IMR-90 (cell line): Measurements from ENCODE around the gene C1R. TPM values are rescaled to one million over a fixed set of nuclear protein-coding genes. Genes with fewer than 3 reads are reported as not detected.

Experiments
- ATAC-seq: fragments of 200-7000 bp; cut with Tn5 transposase; 2 replicates; pipeline ENCODE4 v1.9.1; 2020; ENCODE audit warnings: low read depth, mild to moderate bottlenecking, moderate library complexity
- BruUV-seq: library from RNA; stranded (reverse); fragments of 400-500 nt; replicated peaks from 2 replicates; lab custom pipeline; 2021; lab: Mats Ljungman, UMichigan
- CTCF ChIA-PET: fragments of 300-600 bp; formaldehyde crosslinking; extraction: SDS; loops from one replicate; lab custom pipeline; 2021; ENCODE audit warnings: antibody characterized with exemption; lab: Yijun Ruan, JAX
- POLR2A ChIA-PET: fragments of 300-600 bp; sonication (Branson Sonifier 250); formaldehyde crosslinking; loops from one replicate; lab custom pipeline; 2022; ENCODE audit warnings: antibody characterized with exemption; ENCODE audit not compliant: unreplicated experiment; lab: Charles Lee
- DNase-seq: peaks from one replicate; pipeline ENCODE4 v3.0.0; 2013
- H2AFZ ChIP-seq: replicated peaks from 2 replicates; pipeline ENCODE3; 2013; ENCODE audit warnings: low read length, mild to moderate bottlenecking; ENCODE audit not compliant: poor library complexity
- H2AK5ac ChIP-seq: 2 replicates; pipeline ENCODE4 v1.6.1; 2013; ENCODE audit warnings: low read depth, low read length, inconsistent platforms
- H2AK9ac ChIP-seq: replicated peaks from 2 replicates; pipeline ENCODE3; 2013; ENCODE audit warnings: mild to moderate bottlenecking, low read depth, low read length, moderate library complexity; ENCODE audit not compliant: poor library complexity
- H2BK120ac ChIP-seq: 2 replicates; pipeline ENCODE4 v1.6.1; 2013; ENCODE audit warnings: low read depth, low read length, inconsistent platforms
- H2BK15ac ChIP-seq: 3 replicates; pipeline ENCODE4 v1.6.1; 2013; ENCODE audit warnings: low read depth, low read length, inconsistent platforms
- H2BK20ac ChIP-seq: 2 replicates; pipeline ENCODE4 v1.6.1; 2013; ENCODE audit warnings: low read depth, mild to moderate bottlenecking, inconsistent platforms, low read length, moderate library complexity
- H2BK5ac ChIP-seq: 2 replicates; pipeline ENCODE4 v1.6.1; 2013; ENCODE audit warnings: mild to moderate bottlenecking, low read depth, low read length, inconsistent platforms; ENCODE audit not compliant: poor library complexity, severe bottlenecking
- H3K14ac ChIP-seq: replicated peaks from 2 replicates; pipeline ENCODE4 v1.6.1; 2013; ENCODE audit warnings: low read depth, low read length, inconsistent platforms
- H3K18ac ChIP-seq: 2 replicates; pipeline ENCODE4 v1.6.1; 2013; ENCODE audit warnings: low read depth, low read length, control low read depth
- H3K23ac ChIP-seq: 2 replicates; pipeline ENCODE4 v1.6.1; 2013; ENCODE audit warnings: low read depth, low read length, inconsistent platforms
- H3K27ac ChIP-seq: 2 replicates; pipeline ENCODE4 v1.5.1; 2013; ENCODE audit warnings: mild to moderate bottlenecking, control low read depth, low read length; ENCODE audit not compliant: insufficient read depth
- H3K27me3 ChIP-seq: 2 replicates; pipeline ENCODE4 v1.6.1; 2013; ENCODE audit warnings: low read length; ENCODE audit not compliant: control insufficient read depth, insufficient read depth
- H3K36me3 ChIP-seq: 2 replicates; pipeline ENCODE4 v1.6.1; 2013; ENCODE audit warnings: low read length, mixed read lengths; ENCODE audit not compliant: control insufficient read depth, insufficient read depth
- H3K4ac ChIP-seq: 2 replicates; pipeline ENCODE4 v1.6.1; 2013; ENCODE audit warnings: low read depth, low read length, inconsistent platforms
- H3K4me1 ChIP-seq: 2 replicates; pipeline ENCODE4 v1.6.1; 2013; ENCODE audit warnings: low read length, mixed read lengths; ENCODE audit not compliant: control insufficient read depth, insufficient read depth
- H3K4me2 ChIP-seq: 2 replicates; pipeline ENCODE4 v1.6.1; 2013; ENCODE audit warnings: low read depth, mild to moderate bottlenecking, control low read depth, low read length, moderate library complexity
- H3K4me3 ChIP-seq: 2 replicates; pipeline ENCODE4 v1.5.1; 2013; ENCODE audit warnings: low read depth, mild to moderate bottlenecking, control low read depth, low read length, moderate library complexity; ENCODE audit not compliant: insufficient read depth
- H3K56ac ChIP-seq: 2 replicates; pipeline ENCODE4 v1.6.1; 2013; ENCODE audit warnings: low read length, inconsistent platforms; ENCODE audit not compliant: insufficient read depth; ENCODE audit errors: extremely low read depth
- H3K79me1 ChIP-seq, 2 experiments: 2 replicates each; pipeline ENCODE4 v1.6.1; 2013; ENCODE audit warnings: low read length in 2 of 2, inconsistent platforms in 1 of 2, low read depth in 1 of 2
- H3K9ac ChIP-seq: 2 replicates; pipeline ENCODE4 v1.6.1; 2013; ENCODE audit warnings: low read depth, low read length, control low read depth
- H3K9me1 ChIP-seq: 2 replicates; pipeline ENCODE4 v1.6.1; 2013; ENCODE audit warnings: low read length, inconsistent platforms; ENCODE audit not compliant: insufficient read depth
- H3K9me3 ChIP-seq: 2 replicates; pipeline ENCODE4 v1.6.1; 2013; ENCODE audit warnings: low read length; ENCODE audit not compliant: control insufficient read depth, insufficient read depth
- H4K20me1 ChIP-seq: 2 replicates; pipeline ENCODE4 v1.6.1; 2013; ENCODE audit warnings: low read length, inconsistent platforms; ENCODE audit not compliant: insufficient read depth
- H4K5ac ChIP-seq: 2 replicates; pipeline ENCODE4 v1.6.1; 2013; ENCODE audit warnings: mild to moderate bottlenecking, low read depth, low read length, control low read depth
- H4K8ac ChIP-seq, 2 experiments: 2 replicates each; pipeline ENCODE4 v1.6.1; 2013; ENCODE audit warnings: low read depth in 2 of 2, low read length in 2 of 2, control low read depth in 1 of 2, inconsistent platforms in 1 of 2
- H4K91ac ChIP-seq: 2 replicates; pipeline ENCODE4 v1.6.1; 2013; ENCODE audit warnings: low read depth, low read length, inconsistent platforms; ENCODE audit not compliant: insufficient read depth
- MAFK ChIP-seq: IDR thresholded peaks from 2 replicates; pipeline ENCODE4 v1.6.1; 2012; ENCODE audit warnings: low read depth, low read length, improper control_type of control experiment
- MAZ ChIP-seq: IDR thresholded peaks from 2 replicates; pipeline ENCODE4 v1.6.1; 2012; ENCODE audit warnings: low read depth, mild to moderate bottlenecking, low read length, improper control_type of control experiment, moderate library complexity, borderline replicate concordance
- NFE2L2 ChIP-seq: fragments of 150-350 bp; IDR thresholded peaks from 2 replicates; pipeline ENCODE4 v1.6.1; 2016; ENCODE audit warnings: low read depth, mild to moderate bottlenecking, low read length
- POLR2A ChIP-seq: IDR thresholded peaks from 2 replicates; pipeline ENCODE4 v1.6.1; 2012; ENCODE audit warnings: mild to moderate bottlenecking, low read depth, low read length
- RCOR1 ChIP-seq: IDR thresholded peaks from 2 replicates; pipeline ENCODE4 v1.6.1; 2012; ENCODE audit warnings: mild to moderate bottlenecking, low read length, improper control_type of control experiment; ENCODE audit not compliant: insufficient replicate concordance
- RFX5 ChIP-seq: IDR thresholded peaks from 2 replicates; pipeline ENCODE4 v1.8.0; 2012; ENCODE audit warnings: low read depth, mild to moderate bottlenecking, low read length, moderate library complexity
- SMC3 ChIP-seq: fragments of 150-350 bp; IDR thresholded peaks from 2 replicates; pipeline ENCODE4 v1.6.1; 2016; ENCODE audit warnings: low read depth, mild to moderate bottlenecking, antibody characterized with exemption, low read length, moderate library complexity
- WGBS, 2 experiments: methylation state at CpG; one replicate each; pipeline versions ENCODE4 v1.1.5 to v1.1.7; 2013; ENCODE audit warnings: missing lambda C conversion rate in 2 of 2; ENCODE audit not compliant: insufficient read length in 1 of 2; ENCODE audit errors: extremely low coverage in 2 of 2; 5-methylcytosine and 5-hydroxymethylcytosine counted together
- dilution Hi-C: fragments of 300-500 bp; cut with HindIII; formaldehyde crosslinking; loops from one replicate; pipeline ENCODE4 v1.14.3; 2018; ENCODE audit warnings: low sequenced_read_pairs; ENCODE audit not compliant: unreplicated experiment
- in situ Hi-C: fragments of 300-500 bp; cut with MboI; formaldehyde crosslinking; loops from 3 replicates; pipeline ENCODE4 v1.14.3; 2019; ENCODE audit warnings: low sequenced_read_pairs, inconsistent platforms, mixed read lengths
- intact Hi-C: fragments of 100-400 bp; cut with micrococcal nuclease; formaldehyde crosslinking; loops from 2 replicates; pipeline ENCODE4 v1.10.0; 2022
- polyA plus RNA-seq, 3 experiments: library from polyadenylated mRNA; depleted of rRNA; stranded (reverse); fragments of >200 nt; gene quantifications; 2 replicates each; pipeline ENCODE4 v1.2.3, GENCODE V29; 2012; ENCODE audit warnings: low replicate concordance in 1 of 3
- total RNA-seq: library from RNA; depleted of rRNA; stranded (reverse); fragments of >200 nt; gene quantifications from 2 replicates; pipeline ENCODE4 v1.2.3, GENCODE V29; 2012

C1R gene
- total and polyA plus RNA-seq, 2 of the 4 experiments (the other 2 are of a cell fraction): 38.4 to 165 TPM

DNA sequence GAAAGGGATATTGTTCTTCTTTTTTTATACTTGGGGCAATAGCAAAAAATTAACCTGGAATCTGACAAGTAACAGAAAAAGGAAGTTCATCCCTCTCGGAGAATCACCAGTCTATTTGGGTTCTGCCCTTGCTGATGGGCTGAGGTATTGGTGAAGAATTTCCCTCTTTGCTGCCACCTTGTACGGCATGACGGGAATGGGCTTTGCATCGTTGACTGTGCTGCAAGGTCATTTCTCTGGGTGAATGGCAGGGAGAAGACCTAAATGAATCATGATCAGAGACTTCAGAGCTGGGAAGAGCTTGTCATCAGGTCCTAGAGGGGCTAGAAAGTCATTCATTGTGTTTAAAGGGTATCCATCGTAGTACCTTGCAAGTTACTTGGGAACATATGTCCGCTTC lies 19.7 kb downstream of the C1R start:
- Histone ChIP-seq H2BK15ac (no peak overlapping the region), H3K4ac (no peak overlapping the region), H3K9ac (no peak overlapping the region), H3K4me2 (no peak overlapping the region), H2BK120ac (no peak overlapping the region), H3K18ac (no peak overlapping the region), H3K9me3 (no peaks in the 10 kb centered on the region), H3K23ac (no peak overlapping the region), H2AK5ac (no peak overlapping the region), H2AK9ac (no peak overlapping the region), H3K14ac (no peak overlapping the region), H3K9me1 (peaks cover 15% of the 10 kb centered on the region), H3K79me1 (no peaks in the 10 kb centered on the region), H3K56ac (no peak overlapping the region), H2AFZ (no peak overlapping the region), H4K8ac (no peak overlapping the region), H3K27me3 (no peaks in the 10 kb centered on the region), H4K91ac (no peak overlapping the region; the same call in 1 of the 2 replicates), H4K5ac (no peak overlapping the region), H3K27ac (no peak overlapping the region), H3K4me3 (no peak overlapping the region), H4K20me1 (no peaks in the 10 kb centered on the region), H3K4me1 (peaks cover 21% of the 10 kb centered on the region), H2BK20ac (no peak overlapping the region), H3K36me3 (peaks cover 26% of the 10 kb centered on the region), H2BK5ac (no peak overlapping the region)
- in situ Hi-C loops (loop anchor here (25.0 kb wide), 1 partner anchor 565 kb away; no protein-coding TSS in a partner anchor), intact Hi-C loops (no loop called here), dilution Hi-C loops (no loop called here)
- TF ChIP-seq RCOR1 (no peak), RFX5 (no peak), NFE2L2 (no peak), SMC3 (no peak), MAFK (no peak), MAZ (no peak), POLR2A (no peak)
- POLR2A ChIA-PET: no interaction called here
- ATAC-seq (no peak), DNase-seq (no peak)
- CTCF ChIA-PET: no interaction called here
- WGBS, 2 experiments: 88% methylated on average over 5 of the region's 6 CpGs; no CpG with 5 or more reads in 1 of the 2 experiments
- no TSS peak for BruUV-seq
